T47D (cell line): ENCODE measurements around the gene SRRM2.

Source experiments
- DNase-seq, 2 experiments: peaks; one replicate each; pipeline versions ENCODE4 v3.0.0 to v3.0.0-alpha.2; 2011 to 2012; ENCODE audit warnings: low read depth in 1 of 2, low spot score in 1 of 2
- JUND ChIP-seq: IDR thresholded peaks from 2 replicates; pipeline ENCODE4 v1.6.1; 2012; ENCODE audit warnings: low read depth
- in situ Hi-C: cut with HindIII; loops from 2 replicates; pipeline ENCODE4 v1.10.0; 2016; ENCODE audit warnings: low sequenced_read_pairs, low pct_unique_long_range_greater_than_20kb

SRRM2 gene

GRCh38 chr16:2745961-2746360 is 6.5 kb upstream of the SRRM2 start:
- TF ChIP-seq JUND = no peak
- in situ Hi-C loops = no loop called here

GRCh38 chr16:2748757-2749455 is 3.5 kb upstream of the SRRM2 start:
- DNase-seq = no peak
- in situ Hi-C loops = no loop called here
- TF ChIP-seq JUND = no peak

More at GRCh38 chr16:2745961-2746360, 6.5 kb upstream of the SRRM2 start:
- no peak for DNase-seq

DNA sequence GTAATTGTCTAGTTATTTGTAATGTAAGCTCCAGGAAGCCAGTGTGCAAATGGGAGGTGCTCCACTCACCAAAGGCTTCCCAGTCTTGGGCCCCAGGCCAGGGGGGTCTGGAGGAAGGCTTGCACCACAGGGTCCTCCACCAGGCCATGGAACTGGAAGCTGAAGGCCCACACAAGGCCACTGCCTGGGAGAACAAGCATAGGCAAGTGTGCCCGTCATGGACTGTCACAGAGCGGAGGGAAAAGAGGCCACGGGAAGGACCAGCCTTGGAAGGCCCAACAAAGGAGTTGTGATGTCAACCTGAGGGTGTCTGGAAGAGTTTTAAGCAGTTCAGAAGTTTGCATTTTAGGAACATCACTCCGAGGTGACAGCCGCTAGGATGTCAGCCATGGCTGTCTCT is 3.0 kb upstream of the SRRM2 start:
- TF ChIP-seq JUND = no peak
- in situ Hi-C loops = no loop called here
- no peak for DNase-seq

GRCh38 chr16:2749936-2750335 is 2.5 kb upstream of the SRRM2 start:
- in situ Hi-C loops = no loop called here
- DNase-seq = no peak
- TF ChIP-seq JUND = no peak

DNA sequence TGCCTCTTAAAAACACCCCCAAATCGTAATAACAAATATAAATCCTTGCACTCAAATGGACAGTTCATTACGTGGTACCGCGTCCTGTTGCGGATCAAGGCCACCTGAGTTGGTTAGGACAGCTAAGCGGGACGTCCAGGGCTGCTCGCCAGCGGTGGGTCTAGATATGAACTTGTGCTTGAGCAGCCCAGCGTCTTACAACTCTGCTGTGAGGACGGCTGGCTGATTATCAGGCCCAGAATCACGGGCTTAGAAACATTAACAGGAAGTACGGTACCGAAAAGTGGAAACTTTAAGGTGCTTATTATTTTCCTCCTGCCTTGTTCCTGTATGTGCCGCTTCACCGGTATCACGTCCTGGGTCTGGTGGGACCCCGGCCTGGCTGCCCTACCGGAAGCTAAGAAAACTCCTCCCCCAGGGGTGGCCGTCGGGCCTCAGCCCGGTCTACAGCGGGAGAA is 832 bp upstream of the SRRM2 start:
- in situ Hi-C loops = no loop called here
- peak; percentile 39 to 59 for DNase-seq
- TF ChIP-seq JUND = no peak

DNA sequence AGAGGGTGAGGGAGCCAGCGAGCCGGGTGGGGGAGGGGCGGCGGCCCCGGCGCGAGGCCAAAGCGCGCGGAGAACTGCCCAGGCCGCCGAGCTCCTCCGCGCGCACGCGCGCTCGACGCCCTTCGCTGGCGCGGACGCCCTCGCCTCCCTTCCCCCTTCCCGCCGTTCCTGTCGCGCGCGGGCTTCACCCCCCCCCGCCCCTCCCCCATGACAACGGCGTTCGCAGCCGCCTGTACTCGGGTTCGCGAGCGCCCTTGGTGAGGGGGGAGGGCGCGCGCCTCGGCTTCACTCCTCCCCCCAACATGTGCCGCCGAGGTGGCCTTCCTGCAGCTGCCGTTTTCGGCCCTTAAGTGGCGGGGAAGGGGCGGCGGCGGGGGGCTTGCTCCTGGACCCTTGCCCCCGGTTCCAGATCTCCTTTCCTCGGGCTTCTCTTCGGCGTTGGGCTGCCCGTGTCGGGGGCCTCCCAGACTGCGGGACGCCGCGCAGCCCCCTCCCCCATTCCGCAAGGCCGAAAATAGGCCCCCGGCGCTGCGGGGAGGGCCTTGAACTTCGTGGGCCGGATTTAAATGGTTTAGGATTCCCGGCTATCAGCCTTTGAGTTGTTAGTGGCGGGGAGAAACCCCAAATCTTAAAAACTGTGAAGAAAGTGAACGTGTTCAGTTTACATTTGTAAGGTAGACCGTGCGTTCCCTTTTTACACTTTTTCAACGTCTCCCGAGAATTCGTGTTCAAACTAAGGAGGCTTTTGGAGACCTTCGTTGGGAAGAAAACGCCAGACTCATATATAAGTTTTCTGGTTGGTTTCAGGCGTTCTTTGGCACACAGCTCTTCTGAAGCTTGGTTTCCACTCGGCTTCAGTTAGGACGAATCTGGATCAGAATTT is 653 bp downstream of the SRRM2 start:
- in situ Hi-C loops = no loop called here
- peak; percentile 78 to 92 for DNase-seq
- no peak for TF ChIP-seq JUND

GRCh38 chr16:2753733-2754020 is 1.2 kb downstream of the SRRM2 start:
- DNase-seq = no peak
- in situ Hi-C loops = no loop called here
- no peak for TF ChIP-seq JUND

- in situ Hi-C loops = no loop called here
- no peak for DNase-seq
- no peak for TF ChIP-seq JUND
Observed at GRCh38 chr16:2755158-2755557, 2.7 kb downstream of the SRRM2 start.

- no peak for TF ChIP-seq JUND
- in situ Hi-C loops = no loop called here
- DNase-seq = no peak
Observed at GRCh38 chr16:2756288-2757015, 4.0 kb downstream of the SRRM2 start.

DNA sequence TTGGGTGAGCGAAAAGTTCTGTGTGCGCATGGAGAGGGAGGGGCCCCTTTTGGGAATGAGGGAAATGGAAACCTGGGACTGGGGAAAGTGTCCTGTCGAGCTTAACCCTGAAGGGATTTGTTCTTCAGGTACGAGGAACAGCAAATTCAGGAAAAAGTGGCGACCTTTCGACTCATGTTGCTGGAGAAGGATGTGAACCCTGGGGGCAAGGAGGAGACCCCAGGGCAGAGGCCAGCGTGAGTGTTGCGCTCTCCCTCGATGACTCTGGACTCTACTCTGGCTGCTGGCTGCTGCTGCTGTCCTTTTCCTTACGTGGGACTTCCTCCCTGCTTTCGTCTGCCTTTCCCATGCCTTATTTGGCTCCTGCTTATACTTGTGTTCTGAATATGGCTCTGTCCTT is 4.9 kb downstream of the SRRM2 start:
- DNase-seq = no peak
- in situ Hi-C loops = no loop called here
- no peak for TF ChIP-seq JUND

- no peak for TF ChIP-seq JUND
- in situ Hi-C loops = no loop called here
- DNase-seq = no peak
Observed at GRCh38 chr16:2761472-2761871, 9.0 kb downstream of the SRRM2 start.

- no peak for TF ChIP-seq JUND
- DNase-seq = no peak
- in situ Hi-C loops = no loop called here
Observed at GRCh38 chr16:2761886-2762583, 9.6 kb downstream of the SRRM2 start.

DNA sequence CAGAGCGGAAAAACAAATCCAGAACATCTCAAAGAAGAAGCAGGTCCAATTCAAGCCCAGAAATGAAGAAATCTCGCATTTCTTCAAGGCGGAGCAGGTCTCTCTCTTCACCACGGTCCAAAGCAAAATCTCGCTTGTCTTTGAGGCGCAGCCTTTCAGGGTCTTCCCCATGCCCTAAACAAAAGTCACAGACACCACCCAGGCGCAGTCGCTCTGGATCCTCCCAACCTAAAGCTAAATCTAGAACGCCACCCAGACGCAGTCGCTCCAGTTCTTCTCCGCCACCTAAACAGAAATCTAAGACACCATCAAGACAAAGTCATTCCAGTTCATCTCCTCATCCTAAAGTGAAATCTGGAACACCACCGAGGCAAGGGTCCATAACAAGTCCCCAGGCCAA is 10.3 kb downstream of the SRRM2 start:
- TF ChIP-seq JUND = no peak
- no peak for DNase-seq
- in situ Hi-C loops = no loop called here
